Left cardiac atrium (tissue), 4 donors: ENCODE results near the gene ERAL1. TPM values are rescaled to one million over a fixed set of nuclear protein-coding genes. Genes with fewer than 3 reads are reported as not detected.
A peak's percentile ranks its signal among the peaks of the same experiment; 100 is the strongest.
"Not testable (repeated sequence)": the region's sequence is repeated elsewhere in the genome, so short reads cannot be mapped to it uniquely, and the experiment has no call there.

Experiments
- ATAC-seq, 2 donors: fragments of 200-7000 bp; cut with Tn5 transposase; one replicate each; pipeline ENCODE4 v1.9.1; 2020; ENCODE audit warnings: mild to moderate bottlenecking in 2 of 2, moderate library complexity in 2 of 2
- DNase-seq: peaks from one replicate; pipeline ENCODE4 v3.0.0-alpha.2; 2020
- intact Hi-C, 2 donors: fragments of 100-400 bp; cut with DNase I; formaldehyde crosslinking; loops; one replicate each; pipeline versions ENCODE4 v1.14.1 to v1.15.1; 2022 to 2023
- total RNA-seq, 2 donors: library from RNA; stranded (reverse); fragmentation: NEBNext Ultra II Directional; extraction: Animal tissue kit (Norgen Biotek cat#: 25700); gene quantifications; one replicate each; pipeline ENCODE4 v1.2.1, GENCODE V29; 2021
- donor health status: DM: no; HTN: yes; CAD: no.
- donor health status: DM: no; HTN: yes; CAD: no; lungs with severe emphysema.
- donor health status: DM: yes; HTN: yes; CAD: no.
- donor health status: Dilated cardiomyopathy.

The ERAL1 gene
- total RNA-seq, 2 donors from 2014 or later: 29.0 to 30.2 TPM

DNA sequence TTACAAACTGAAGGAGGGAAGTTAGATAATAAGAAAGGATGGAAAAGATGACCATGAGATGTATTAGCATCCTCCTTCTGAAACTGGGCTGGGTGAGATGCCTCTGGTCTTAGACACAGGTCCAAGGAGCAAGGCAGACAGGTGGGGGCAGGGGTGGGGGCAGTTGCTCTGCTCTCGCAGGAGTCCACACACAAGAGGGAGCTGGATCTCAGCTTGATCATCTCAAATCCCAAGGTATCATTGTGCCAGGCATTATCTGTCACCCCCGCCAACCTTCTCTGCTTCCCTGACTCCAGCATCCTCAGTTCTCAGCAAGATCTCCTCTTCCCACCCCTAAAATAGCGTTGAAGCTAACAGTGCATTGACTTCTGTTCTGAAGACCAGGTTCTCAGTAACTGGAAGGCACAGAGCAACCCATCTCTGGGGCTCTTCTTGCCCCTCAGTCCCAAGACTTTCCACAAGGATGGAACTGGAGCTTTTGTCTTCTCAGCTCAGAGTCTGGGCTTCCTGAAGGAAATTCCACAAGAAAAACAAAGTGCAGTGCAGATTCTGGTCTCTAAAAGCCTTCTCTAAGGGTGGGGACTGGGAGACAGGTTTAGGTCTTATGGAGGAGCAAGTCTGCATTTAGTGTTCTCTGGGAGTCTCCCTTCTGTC is 41.1 kb downstream of the ERAL1 start:
- no peak for ATAC-seq
- intact Hi-C loops: no loop called here
- DNase-seq: no peak

GRCh38 chr17:28896491-28896883 is 41.7 kb downstream of the ERAL1 start:
- ATAC-seq (no peak), DNase-seq (no peak)
- intact Hi-C loops: no loop called here

DNA sequence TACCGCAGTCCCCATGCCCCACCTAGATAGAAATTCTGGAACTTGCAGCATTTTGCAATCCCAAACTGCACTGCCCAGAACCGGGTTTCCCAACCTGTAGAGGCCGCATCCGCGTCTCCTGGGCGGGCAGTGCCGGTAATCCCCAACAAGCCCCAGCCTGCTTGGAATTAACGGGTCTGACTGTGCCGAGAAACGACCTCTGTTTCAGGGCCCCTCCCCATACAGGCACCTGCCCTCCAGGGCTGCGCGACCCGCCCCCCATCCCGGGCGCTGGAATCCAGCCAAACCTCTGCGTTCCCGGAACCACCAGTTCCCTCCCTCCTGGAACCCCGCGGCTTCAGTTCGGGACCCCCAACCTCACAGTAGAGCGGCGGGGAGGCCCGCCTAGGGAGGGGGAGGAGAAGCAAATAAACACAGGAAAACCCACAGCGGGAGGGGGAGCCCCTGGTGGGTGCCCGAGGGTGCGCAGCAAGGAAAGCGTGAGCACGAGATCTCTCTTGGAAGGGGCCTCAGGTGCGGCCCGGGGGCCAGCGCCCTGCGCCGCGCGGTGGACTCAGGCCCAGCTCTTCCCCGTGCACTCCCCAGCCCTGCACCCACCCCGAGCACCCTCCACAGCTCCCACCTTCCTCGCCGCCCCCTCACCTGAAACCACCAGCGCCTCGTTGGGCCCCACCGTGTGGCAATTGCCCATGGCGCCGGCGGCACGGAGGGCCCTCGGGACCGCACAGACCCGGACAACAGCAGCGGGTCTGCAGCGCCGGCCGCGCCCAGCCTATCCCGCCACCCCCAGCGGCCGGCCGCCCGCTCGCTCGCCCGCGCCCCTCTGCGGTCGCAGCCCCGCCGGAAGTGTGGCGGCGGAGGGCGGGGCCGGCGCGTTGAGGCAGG is 42.3 kb downstream of the ERAL1 start, which contains the start of gene FLOT2:
FLOT2 (minus strand) TSS at position 850 of the 885 bp plus-strand sequence; CDS start at position 691, 159 bp downstream.
- ATAC-seq: peak; percentile 85 to 87
- DNase-seq: peak; percentile 75
- intact Hi-C loops: no loop called here

GRCh38 chr17:28897769-28898526 is 43.1 kb downstream of the ERAL1 start:
- intact Hi-C loops: no loop called here
- peak in 1 of 2 donors; percentile 5 for ATAC-seq
- DNase-seq: no peak

DNA sequence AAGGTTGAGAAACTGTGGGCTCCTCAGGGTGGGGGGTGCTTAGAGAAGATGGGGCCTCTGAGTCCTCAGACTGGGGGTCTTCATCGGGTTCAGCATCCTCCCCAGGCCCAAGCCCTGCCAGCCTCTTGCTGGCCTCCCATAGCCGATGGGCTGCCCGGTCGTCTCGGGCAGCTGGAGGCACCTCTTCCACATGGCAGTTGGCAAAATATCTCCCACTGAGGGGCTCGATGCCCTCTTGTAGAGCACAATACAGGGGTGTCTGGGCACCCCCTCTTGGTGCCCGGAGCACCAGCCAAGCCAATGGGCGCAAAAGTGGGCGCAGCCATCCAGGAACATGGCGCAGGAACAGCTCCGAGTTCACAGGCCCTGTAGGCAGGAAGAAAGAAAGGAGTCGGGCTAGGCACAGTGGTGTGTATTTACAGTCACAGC is 43.7 kb downstream of the ERAL1 start:
- DNase-seq: no peak
- no peak for ATAC-seq
- intact Hi-C loops: no loop called here

- intact Hi-C loops: no loop called here
- DNase-seq (no peak), ATAC-seq (no peak)
These were observed 44.5 kb downstream of the ERAL1 start for GRCh38 chr17:28899212-28899815.

DNA sequence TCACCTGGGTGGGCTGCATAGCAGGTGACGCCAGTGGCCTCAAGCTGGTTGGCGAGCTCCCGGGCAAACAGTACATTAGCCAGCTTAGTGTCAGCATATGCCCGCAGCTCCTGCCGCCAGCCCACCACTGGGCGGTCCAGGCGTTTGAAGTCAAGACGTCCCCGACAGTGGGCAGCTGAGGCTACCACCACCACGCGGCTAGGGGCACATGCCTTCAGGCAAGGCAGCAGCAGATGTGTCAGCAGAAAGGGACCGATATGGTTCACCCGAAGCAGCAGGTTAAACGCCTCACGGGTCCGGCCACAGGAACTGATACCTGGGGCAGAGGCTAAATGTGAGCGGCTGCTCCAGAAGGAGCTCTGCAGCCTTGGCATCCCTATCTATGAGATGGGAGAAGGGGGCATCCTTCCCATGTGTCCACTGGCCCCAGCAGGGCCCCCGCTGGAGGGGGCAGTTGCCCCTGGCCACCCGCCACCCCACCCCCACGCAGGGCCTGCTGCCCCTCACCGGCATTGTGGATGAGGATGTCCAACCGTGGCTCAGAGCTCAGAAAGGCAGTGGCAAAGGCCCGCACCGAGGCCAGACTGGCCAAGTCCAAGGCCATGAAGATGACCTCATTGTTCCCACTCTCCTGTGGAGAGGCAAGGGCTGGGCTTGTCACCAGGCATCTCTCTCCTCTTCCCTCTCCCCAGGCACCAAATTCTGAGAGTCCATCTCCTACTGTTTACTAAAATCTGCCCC is 46.3 kb downstream of the ERAL1 start:
- no peak for ATAC-seq
- no peak for DNase-seq
- intact Hi-C loops: loop anchor here (5.0 to 10.0 kb wide), 2 partner anchors 51 to 136 kb away; partner anchors contain the start of gene PHF12 (in 1 of the 2)

- DNase-seq (peak; percentile 58), ATAC-seq (peak; percentile 55 to 65)
- intact Hi-C loops: loop anchor here (5.0 to 10.0 kb wide), 2 partner anchors 50 to 137 kb away; partner anchors contain the start of gene PHF12 (in 1 of the 2)
These were observed 47.3 kb downstream of the ERAL1 start for GRCh38 chr17:28901866-28902818.

DNA sequence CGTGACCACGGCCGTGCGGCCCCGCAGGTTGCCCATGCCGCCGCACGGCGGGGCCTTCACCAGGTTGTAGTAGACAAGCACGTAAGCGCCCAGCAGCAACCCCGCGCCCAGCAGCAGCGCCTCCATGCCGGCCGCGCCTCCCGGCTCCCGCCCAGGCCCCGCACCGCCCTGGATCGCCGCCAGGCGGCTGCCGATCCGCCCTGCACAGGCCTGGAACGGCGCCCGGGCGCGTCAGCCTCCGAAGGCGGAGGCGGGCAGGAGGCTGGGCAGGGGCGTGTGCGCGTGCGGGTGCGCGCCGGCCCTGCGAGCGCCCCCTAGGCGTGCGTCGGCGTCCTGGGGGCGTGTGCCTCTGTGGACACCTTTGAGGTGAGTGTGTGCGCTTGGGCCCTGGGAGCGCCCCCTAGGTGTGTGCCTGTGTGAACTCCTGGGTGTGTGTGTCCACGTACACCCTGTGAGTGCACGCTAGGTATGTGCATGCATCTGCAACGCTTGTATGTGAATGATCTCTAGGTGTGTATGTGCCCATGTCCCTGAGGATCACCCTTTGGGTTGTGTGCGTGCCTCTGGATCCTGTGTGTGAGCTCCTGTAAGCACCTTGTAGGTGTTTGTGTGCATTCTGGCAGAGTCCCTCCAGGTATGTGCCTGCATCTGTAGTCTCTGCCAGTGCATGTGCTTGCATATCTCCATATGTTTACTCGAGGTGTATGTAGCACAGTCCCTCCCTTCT is 48.2 kb downstream of the ERAL1 start, which contains the start of gene DHRS13:
DHRS13 (minus strand) TSS at position 261 of the 727 bp plus-strand sequence; CDS start at position 126, 135 bp downstream.
- peak; percentile 91 for DNase-seq
- intact Hi-C loops: loop anchor here (5.0 to 10.0 kb wide), 2 partner anchors 49 to 138 kb away; partner anchors contain the start of gene PHF12 (in 1 of the 2)

DNA sequence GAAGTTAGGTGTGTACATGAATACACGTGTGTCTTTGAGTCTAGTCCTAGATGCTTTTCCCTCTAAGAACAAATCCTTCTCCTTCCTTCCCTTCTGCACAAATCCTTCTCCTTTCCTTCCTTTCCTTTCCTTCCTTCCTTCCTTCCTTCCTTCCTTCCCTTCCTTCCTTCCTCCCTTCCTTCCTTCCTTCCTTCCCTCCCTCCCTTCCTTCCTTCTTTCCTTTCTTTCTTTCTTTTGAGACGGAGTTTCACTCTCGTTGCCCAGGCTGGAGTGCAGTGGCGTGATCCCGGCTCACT is 48.7 kb downstream of the ERAL1 start:
- intact Hi-C loops: loop anchor here (5.0 to 10.0 kb wide), 2 partner anchors 49 to 139 kb away; partner anchors contain the start of gene PHF12 (in 1 of the 2)

More for the DNA sequence above, 48.2 kb downstream of the ERAL1 start, which contains the start of gene DHRS13:
- peak; percentile 94 to 95 for ATAC-seq

GRCh38 chr17:28904800-28905199 is 50.0 kb downstream of the ERAL1 start:
- no peak for ATAC-seq
- no peak for DNase-seq
- intact Hi-C loops: loop anchor here (5.0 to 10.0 kb wide), 2 partner anchors 48 to 140 kb away; partner anchors contain the start of gene PHF12 (in 1 of the 2)

More for the DNA sequence above, 48.7 kb downstream of the ERAL1 start:
- not testable (repeated sequence) for DNase-seq, ATAC-seq

GRCh38 chr17:28906276-28906675 is 51.5 kb downstream of the ERAL1 start:
- intact Hi-C loops: loop anchor here in 1 of 2 donors (10.0 kb wide), 1 partner anchor 141 kb away; no protein-coding TSS in a partner anchor
- ATAC-seq (no peak), DNase-seq (no peak)

DNA sequence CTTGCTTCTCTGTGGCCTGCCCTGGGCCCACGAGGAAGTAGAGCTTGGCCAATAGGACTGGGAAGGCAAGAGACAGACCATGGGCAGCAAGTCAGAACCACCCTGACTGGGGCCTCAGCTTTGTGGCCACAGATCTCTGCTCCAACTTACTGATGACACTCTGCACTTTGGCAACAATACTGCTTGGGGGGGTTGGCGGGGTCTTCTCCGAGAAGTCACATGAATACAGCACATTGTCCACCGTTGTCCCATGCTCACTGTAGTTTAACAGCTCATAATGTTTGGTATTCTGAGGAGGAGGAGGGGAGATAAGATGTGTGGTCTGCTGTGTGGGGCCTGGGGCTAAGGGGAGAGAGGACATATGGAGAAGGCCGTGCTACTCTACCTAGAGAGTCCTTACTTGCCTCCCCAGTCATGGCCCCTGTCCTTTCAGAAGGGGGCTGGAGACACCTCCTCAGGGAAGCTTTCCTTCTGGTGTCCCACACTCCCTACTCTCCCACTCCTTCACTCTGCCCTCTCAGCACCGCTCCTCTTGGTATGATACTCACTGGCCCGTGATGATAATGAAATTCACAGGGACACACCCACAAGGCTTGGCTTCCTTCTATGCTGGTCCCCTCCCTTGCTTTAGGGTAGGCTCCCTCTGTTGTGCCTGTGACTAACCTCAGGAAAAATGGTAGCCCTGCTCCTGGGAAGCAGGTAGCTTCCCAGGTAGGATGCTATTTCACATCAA is 52.1 kb downstream of the ERAL1 start:
- intact Hi-C loops: loop anchor here in 1 of 2 donors (10.0 kb wide), 1 partner anchor 142 kb away; no protein-coding TSS in a partner anchor
- DNase-seq: no peak
- no peak for ATAC-seq

DNA sequence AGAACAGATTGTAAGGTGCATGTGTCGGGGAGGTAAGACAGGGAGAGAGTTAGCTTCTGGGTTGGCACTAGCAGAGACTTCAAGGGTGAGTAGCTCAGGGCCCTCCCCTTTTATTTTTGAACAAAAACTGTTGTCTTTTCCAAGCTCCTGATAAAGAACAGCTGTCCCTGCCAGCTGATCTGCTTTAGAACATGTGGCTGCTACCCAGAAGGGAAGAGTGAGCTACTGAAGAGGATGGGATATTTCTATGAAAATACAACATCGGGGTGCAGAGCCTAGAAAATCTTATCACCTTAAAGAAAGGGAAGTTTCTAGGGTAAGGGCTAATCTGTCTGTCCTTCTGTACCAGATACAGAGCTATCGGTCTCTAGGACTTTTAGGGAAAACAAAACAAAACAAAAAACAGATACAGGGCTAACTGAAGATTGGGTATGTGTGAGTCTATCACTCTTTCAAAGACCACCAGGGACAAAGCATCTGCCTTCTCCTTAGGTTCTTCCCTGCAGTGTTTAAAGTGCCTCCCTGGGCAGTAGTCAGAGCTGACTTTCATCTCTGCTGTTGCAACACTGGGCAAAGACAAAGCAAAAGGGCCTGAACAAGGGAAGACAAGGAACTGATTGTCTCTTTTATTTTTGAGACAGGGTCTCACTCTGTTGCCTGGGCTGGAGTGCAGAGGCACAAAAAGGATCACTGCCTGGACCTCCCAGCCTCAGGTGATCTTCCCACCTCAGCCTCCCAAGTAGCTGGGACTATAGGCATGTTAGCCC is 53.1 kb downstream of the ERAL1 start:
- ATAC-seq: peak in 1 of 2 donors; percentile 8
- intact Hi-C loops: loop anchor here in 1 of 2 donors (10.0 kb wide), 1 partner anchor 143 kb away; no protein-coding TSS in a partner anchor
- no peak for DNase-seq
